C4-2B (cell line): Measurements from ENCODE around the gene DLG4.
A peak's percentile ranks its signal among the peaks of the same experiment; 100 is the strongest.

Experiments used
- H3K27ac ChIP-seq: fragments of 450-650 bp; 2 replicates; pipeline ENCODE4 v1.5.1; 2017
- CTCF ChIP-seq: fragments of 450-650 bp; conservative IDR thresholded peaks from 2 replicates; pipeline ENCODE4 v1.5.1; 2017; ENCODE audit warnings: mild to moderate bottlenecking
- ZFX ChIP-seq: fragments of 450-650 bp; IDR thresholded peaks from 2 replicates; pipeline ENCODE4 v1.6.1; 2017

Gene DLG4

GRCh38 chr17:7234083-7234951, 14.7 kb upstream of the DLG4 start, which contains the start of gene DVL2:
DVL2 (minus strand) TSS chr17:7234517; CDS start chr17:7234262, 255 bp downstream.
- H3K27ac ChIP-seq: peak within 1 kb of the TSS; percentile 89
- TF ChIP-seq ZFX (peak; percentile 36; the same call in 1 of the 2 replicates), CTCF (no peak)

GRCh38 chr17:7233701-7234082, 14.1 kb upstream of the DLG4 start:
- no peak for TF ChIP-seq CTCF
- TF ChIP-seq ZFX: no peak
- peak overlapping the region; percentile 89 for H3K27ac ChIP-seq

- TF ChIP-seq CTCF (no peak), ZFX (no peak)
- H3K27ac ChIP-seq: no peak overlapping the region
Observed at GRCh38 chr17:7232114-7232513, 12.5 kb upstream of the DLG4 start.

GRCh38 chr17:7229504-7229903, 9.9 kb upstream of the DLG4 start:
- H3K27ac ChIP-seq: peak overlapping the region; percentile 92
- TF ChIP-seq CTCF (no peak), ZFX (no peak)

- peak overlapping the region; percentile 92 for H3K27ac ChIP-seq
- TF ChIP-seq CTCF (no peak), ZFX (no peak)
Observed at GRCh38 chr17:7228920-7229319, 9.3 kb upstream of the DLG4 start.

- no peak for TF ChIP-seq CTCF
- no peak for TF ChIP-seq ZFX
- H3K27ac ChIP-seq: peak overlapping the region; percentile 92
Observed at GRCh38 chr17:7226721-7227710, 7.4 kb upstream of the DLG4 start.
